Erythroblast (primary cell): ENCODE results near the gene NUDT16L1.

ENCODE experiments used
- GATA1 ChIP-seq: IDR thresholded peaks from 2 replicates; pipeline ENCODE4 v1.6.1; 2011; ENCODE audit warnings: low read depth, mild to moderate bottlenecking, control low read depth, low read length, moderate library complexity
- POLR2A ChIP-seq: IDR thresholded peaks from 2 replicates; pipeline ENCODE4 v1.6.1; 2011; ENCODE audit warnings: mild to moderate bottlenecking, low read length

- TF ChIP-seq POLR2A (no peak), GATA1 (no peak)
These were observed 20.5 kb downstream of the NUDT16L1 start for GRCh38 chr16:4713663-4714501.
